HG03521 (cell line): ENCODE measurements around the gene BANF1.
A peak's percentile ranks its signal among the peaks of the same experiment; 100 is the strongest.

Source experiments
- ATAC-seq: cut with Tn5 transposase; IDR thresholded peaks from one replicate; pipeline ENCODE4 v1.9.1; 2021; ENCODE audit warnings: mild to moderate bottlenecking, moderate library complexity; ENCODE audit not compliant: unreplicated experiment

The BANF1 gene

GRCh38 chr11:66036334-66036710 lies 34.0 kb downstream of the BANF1 start:
- ATAC-seq = no peak

DNA sequence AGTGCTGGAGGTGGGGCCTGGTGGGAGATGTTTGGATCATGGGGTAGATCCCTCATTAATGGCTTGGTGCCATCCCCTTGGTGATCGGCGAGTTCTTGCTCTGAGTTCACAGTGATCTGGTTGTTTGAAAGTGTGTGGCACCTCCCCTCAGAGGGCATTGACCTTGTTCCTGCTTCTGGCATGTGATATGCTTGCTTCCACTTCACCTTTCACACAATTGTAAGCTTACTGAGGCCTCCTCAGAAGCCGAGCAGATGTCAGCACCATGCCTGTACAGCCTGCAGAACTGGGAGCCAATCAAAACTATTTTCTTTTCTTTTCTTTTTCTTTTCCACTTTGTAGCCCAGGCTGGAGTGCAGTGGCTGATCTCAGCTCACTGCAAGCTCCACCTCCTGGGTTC lies 35.0 kb downstream of the BANF1 start:
- no peak for ATAC-seq

- ATAC-seq = no peak
Measured at GRCh38 chr11:66039765-66040164, 37.5 kb downstream of the BANF1 start.

- no peak for ATAC-seq
Measured at GRCh38 chr11:66042227-66042995, 40.1 kb downstream of the BANF1 start.

DNA sequence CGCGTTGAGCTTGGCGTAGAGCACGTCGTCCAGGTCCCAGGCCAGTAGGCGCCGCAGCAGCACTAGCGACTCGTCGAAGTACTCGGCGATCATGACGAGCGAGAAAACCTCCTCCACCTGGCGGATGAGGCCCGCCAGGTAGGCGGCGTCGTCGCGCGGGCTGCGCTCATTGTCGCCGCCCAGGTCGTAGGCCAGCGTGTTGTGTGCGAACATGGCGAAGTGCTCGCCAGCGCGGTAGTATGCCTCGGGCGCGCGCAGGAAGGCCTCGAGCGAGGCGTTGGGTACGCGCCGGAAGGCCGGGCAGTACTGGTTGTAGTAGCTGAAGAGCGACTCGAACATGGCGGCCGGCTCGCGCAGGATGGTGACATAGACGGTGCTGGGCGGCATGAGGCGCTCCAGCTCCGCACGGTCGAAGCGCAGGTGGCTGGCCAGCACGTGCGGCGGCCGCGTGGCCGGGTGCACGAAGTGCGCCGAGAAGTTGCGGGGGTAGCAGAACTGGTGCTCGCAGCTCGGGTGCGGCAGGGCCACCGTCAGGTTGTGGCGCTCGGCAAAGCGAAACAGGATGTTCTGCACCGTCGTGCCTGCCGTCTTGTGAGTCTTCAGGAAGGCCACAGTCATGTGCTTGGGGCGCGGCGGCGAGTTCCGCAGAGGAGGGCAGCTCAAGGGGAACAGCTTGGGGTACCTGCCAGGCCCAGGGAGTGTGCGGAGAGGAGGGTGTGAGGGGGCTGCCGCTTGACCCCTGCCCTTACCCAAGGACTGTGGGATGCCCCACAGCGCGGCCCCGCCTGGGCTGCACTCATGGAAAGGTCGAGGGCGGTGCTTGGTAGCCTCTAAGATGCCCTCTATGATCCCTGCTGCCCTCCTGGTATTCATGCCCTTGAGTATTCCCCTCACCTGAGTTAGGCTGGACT lies 40.9 kb downstream of the BANF1 start:
- no peak for ATAC-seq

GRCh38 chr11:66044757-66045156 lies 42.5 kb downstream of the BANF1 start:
- ATAC-seq = no peak

DNA sequence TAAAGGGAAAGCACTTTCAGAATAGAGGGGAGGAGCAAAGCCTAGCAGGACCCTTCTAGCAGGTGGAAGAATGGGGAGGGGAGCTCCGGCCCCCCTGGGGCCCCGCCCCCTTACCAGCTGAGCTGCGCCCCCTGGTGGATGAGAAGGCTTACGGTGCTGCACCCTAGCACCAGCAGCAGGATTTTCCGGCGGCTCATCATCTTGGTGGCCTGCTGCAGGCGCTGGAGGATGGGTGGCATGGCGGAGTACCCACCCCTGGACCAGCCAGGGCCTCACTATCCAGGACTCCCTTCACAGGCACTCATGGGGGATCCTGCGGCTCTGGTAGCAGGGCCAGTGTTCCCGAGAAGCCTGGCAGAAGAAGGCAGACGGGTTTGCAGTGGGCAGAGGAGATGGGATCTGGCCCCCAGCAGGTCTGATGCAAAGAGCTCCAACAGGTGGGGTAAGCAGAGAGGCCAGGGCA lies 42.9 kb downstream of the BANF1 start:
- ATAC-seq = peak; percentile 59

- no peak for ATAC-seq
Measured at GRCh38 chr11:66046901-66047300, 44.6 kb downstream of the BANF1 start.

DNA sequence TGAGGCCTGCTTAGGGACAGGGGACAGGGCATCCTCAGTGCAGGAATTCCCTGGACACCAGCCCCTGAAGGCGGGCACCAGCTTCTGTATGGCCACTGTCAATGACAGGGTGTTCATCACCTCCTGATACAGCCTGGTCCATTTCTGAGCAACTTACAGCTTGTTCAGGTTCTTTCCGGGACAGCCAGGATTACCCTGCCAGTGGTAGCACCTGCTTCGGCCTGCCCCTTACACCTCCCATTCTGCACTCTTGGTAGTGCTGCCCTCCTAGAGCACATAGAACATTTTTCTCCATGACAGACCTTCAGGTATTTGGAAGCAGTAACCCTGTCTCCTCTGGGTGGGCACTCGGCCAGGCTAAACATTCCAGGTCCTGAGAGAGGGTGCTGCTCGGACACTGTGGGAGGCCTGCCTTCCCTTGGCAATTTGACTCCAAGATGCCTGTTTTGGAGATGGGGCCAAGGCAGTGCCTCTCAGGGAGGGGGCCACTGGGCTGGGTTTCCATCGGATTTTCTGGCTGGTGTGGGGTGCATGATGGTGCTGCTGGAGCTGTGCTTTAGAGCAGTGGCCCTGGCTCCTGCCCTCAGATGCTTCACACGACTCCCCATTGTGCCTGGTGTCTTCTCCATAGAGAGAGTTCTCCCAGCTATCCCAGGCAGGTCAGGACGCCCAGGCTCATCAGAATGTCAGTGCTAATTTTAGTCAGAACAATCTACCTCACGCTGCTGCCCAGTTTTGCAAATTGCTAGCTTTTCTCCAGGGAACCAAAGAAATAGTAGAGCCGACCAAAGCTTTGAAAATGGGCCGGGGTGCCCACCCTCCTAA lies 45.5 kb downstream of the BANF1 start:
- ATAC-seq = no peak

DNA sequence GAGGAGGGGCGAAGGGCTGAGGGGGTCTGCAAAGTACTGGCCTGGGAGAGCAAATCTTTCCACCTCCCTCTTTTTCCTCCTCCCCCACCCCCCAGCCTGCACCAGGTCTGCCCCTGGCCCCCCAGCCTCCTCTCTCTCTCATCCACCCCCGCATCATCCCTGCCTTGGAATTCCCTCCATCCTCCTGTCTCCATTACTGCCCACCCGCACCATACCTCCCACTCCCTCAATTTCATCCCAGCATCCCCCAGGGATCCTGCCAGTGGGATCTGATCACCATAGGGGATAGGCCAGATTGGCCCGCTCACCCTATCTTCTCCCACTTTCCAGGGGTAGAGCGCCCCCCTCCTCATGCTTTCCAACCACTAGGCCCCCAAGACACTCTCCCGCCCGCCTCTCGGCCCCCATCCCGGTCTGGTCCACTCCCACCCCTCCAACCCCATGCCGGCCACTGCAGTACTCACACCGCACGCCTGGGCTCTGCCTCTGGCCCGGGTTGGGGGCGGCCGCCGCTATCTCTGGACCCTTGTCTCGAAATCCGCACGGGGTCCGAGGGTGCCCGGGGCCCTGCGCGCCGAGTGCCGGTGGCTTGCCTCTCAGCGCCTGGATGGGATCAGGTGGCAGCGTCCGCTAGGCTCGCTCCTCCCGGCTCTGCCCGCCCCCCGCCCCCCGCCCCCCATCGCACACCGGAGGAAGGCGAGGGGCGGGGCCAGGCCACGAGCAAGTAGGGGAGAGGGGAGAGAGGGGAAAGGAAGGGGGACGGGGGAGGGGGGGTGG lies 46.4 kb downstream of the BANF1 start, which contains the start of gene GAL3ST3:
Gene GAL3ST3 (minus strand): TSS at position 615 of the 777 bp plus-strand sequence. CDS start 3,746 bp downstream, outside the sequence.
- no peak for ATAC-seq

DNA sequence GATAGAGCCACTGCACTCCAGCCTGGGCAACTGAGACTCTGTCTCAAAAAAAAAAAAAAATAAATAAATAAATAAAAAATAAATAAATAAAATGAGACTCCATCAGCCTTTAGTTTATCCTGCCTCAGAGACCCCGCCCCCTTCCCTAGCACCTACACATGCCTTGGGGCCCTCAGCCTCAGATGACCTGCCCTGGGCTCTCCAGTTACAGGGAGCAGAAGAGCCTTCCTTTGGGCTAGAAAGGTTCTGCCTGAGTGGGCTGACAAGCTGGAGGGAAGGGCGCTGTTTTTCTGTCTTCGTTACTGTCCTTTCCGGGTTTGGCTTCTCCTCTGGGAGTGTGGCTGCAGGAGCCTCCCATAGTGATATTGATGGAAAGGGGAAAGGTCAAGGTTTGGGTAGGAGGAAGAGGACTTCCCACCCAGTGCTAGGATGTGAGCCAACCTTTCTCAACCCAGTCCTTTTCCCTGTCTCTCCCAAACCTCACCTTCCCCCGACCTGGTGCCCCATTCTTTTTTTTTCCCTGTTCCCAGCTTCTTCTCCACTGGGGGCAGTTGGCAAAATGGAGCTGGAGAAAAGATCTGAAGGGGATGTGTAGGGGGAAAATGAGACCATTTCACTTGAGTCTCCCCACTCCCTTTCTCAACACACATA lies 48.4 kb downstream of the BANF1 start:
- no peak for ATAC-seq

- no peak for ATAC-seq
Measured at GRCh38 chr11:66051371-66051765, 49.1 kb downstream of the BANF1 start.

DNA sequence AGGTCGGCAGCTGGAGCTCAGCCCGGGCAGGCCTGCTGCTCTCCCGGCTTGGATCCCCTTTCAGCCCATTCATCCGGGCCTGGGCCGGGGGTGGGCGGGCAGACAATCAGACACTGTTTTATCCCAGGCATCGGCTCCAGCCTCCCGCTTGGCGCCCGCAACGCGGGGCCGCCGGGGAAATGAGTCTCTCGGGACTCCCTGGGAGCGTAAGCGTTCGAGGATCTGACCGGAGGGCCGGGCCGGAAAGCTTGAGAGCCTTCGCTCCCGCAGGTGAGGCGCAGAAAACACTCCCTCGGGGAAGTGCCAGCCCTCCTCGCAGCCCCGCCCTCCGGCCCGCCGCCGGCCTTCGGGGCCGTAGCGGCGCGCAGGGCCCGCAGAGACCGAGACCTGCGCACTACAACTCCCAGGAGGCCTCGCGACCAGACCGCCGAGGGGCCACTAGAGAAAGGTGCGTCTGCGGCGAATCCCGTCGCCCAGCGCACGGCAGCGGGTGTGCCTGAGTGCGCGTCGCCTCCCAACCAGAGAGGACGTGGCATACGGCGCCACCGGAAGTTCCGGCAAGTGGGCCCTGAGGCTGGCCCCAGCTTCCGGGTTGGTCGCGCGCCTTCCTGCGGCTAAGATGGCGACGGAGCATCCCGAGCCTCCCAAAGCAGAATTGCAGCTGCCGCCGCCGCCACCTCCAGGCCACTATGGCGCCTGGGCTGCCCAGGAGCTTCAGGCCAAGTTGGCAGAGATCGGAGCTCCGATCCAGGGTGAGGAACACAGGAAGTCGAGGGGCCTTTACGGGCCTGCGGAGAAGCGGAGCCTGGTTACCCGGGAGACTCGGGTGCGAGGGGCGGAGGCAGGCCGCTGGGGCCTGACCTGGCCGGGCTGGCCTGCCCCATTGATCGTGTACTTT lies 49.7 kb downstream of the BANF1 start, which contains the start of gene SF3B2:
Gene SF3B2 (plus strand): TSS at position 599 of the 898 bp plus-strand sequence. CDS start 21 bp downstream, at position 620.
- ATAC-seq = peak; percentile 95

GRCh38 chr11:66052664-66052982 lies 50.3 kb downstream of the BANF1 start:
- ATAC-seq = no peak
